HepG2 (cell line): ENCODE data around the gene FAM89B.

Source experiments
- BORCS8-MEF2B ChIP-seq: sonication (generic); formaldehyde crosslinking; IDR thresholded peaks from 2 replicates; pipeline ENCODE4 v1.8.0; 2022; ENCODE audit warnings: mild to moderate bottlenecking, missing genetic modification reagents
- BRCA1 ChIP-seq: sonication (generic); formaldehyde crosslinking; IDR thresholded peaks from 2 replicates; pipeline ENCODE4 v1.4.0; 2020; ENCODE audit warnings: missing genetic modification reagents
- CAMTA2 ChIP-seq: sonication (generic); formaldehyde crosslinking; IDR thresholded peaks from 2 replicates; pipeline ENCODE4 v1.4.0; 2020; ENCODE audit warnings: mild to moderate bottlenecking, missing genetic modification reagents, borderline replicate concordance
- CTCF ChIP-seq: sonication (generic); formaldehyde crosslinking; IDR thresholded peaks from 2 replicates; pipeline ENCODE4 v1.5.0; 2020; ENCODE audit warnings: mild to moderate bottlenecking, missing genetic modification reagents, moderate library complexity
- IKZF1 ChIP-seq: fragments of 450-650 bp; IDR thresholded peaks from 2 replicates; pipeline ENCODE4 v1.7.1; 2016
- ZBTB20 ChIP-seq: sonication (generic); formaldehyde crosslinking; IDR thresholded peaks from 2 replicates; pipeline ENCODE4 v1.8.1; 2023; ENCODE audit warnings: missing genetic modification reagents, low read depth, mild to moderate bottlenecking, borderline replicate concordance
- ZBTB49 ChIP-seq: sonication (generic); formaldehyde crosslinking; IDR thresholded peaks from 2 replicates; pipeline ENCODE4 v1.4.0; 2020; ENCODE audit warnings: missing genetic modification reagents, borderline replicate concordance
- ZNF24 ChIP-seq: fragments of 450-650 bp; IDR thresholded peaks from 2 replicates; pipeline ENCODE4 v1.6.1; 2017; ENCODE audit warnings: antibody characterized with exemption, mild to moderate bottlenecking
- ZNF761 ChIP-seq: sonication (generic); formaldehyde crosslinking; conservative IDR thresholded peaks from 2 replicates; pipeline ENCODE4 v1.4.0; 2020; ENCODE audit warnings: mild to moderate bottlenecking, missing genetic modification reagents
- ZSCAN20 ChIP-seq: sonication (generic); formaldehyde crosslinking; IDR thresholded peaks from 2 replicates; pipeline ENCODE4 v1.4.0; 2020; ENCODE audit warnings: missing genetic modification reagents, mild to moderate bottlenecking, borderline replicate concordance

DNA sequence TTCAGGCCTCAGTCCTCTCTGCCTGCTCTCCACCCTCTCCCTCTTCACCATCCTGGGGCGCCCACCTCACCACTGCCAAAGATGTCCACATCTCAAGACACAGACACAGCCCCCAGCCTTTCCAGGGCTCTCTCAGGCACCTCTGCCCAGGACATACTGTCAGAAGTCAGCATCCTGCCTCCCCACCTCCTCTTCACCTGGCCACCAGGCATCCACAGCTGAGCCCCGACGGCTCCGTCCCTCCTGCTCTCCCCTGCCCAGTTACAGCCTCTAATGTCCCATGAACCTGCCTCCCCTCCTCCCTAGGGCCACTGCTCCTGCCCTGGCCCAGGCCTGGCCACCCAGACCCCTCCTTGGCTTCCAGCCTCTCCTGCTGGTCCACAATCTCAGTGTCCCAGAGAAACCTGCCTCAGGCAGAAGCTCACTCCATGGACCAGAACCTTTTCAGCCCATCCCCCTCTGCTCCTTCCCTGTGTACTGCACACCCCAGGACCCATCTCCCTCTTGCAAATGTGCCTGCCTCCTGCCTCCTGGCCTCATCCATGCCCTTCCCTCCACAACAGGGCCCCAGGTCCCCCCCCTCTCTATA lies 17.4 kb upstream of the FAM89B start:
- no peak for TF ChIP-seq ZBTB20 (CRISPR knock-in tag)
- no peak for TF ChIP-seq CTCF
- no peak for TF ChIP-seq CAMTA2
- TF ChIP-seq ZBTB49 (CRISPR knock-in tag): no peak
- no peak for TF ChIP-seq IKZF1
- no peak for TF ChIP-seq ZSCAN20
- no peak for TF ChIP-seq BORCS8-MEF2B (CRISPR knock-in tag)
- TF ChIP-seq ZNF761 (CRISPR knock-in tag): no peak
- no peak for TF ChIP-seq BRCA1
- no peak for TF ChIP-seq ZNF24
